ENCODE measurements around the gene NRARP. TPM values are rescaled to one million over a fixed set of nuclear protein-coding genes. Genes with fewer than 3 reads are reported as not detected.
A peak's percentile ranks its signal among the peaks of the same experiment; 100 is the strongest.

The NRARP gene
- total and polyA plus RNA-seq, 2 experiments from 2014 or later: 8.7 to 16.5 TPM

- peaks cover 12% of the 10 kb centered on the region for H3K36me3 ChIP-seq
- no peaks in the 10 kb centered on the region for H3K9me3 ChIP-seq (ENCODE audit: low read depth)
- H3K27ac ChIP-seq: peak overlapping the region; percentile 10
- no peak overlapping the region for H3K4me3 ChIP-seq
- no peak for DNase-seq (ENCODE audit: low read depth in 1 of 2, low spot score in 1 of 2)
- H3K27me3 ChIP-seq: no peaks in the 10 kb centered on the region
- H3K4me1 ChIP-seq (ENCODE audit: low read depth): peaks cover 11% of the 10 kb centered on the region
- TF ChIP-seq CTCF (IDR thresholded peaks at IDR 0.05; ENCODE audit: low read depth, low read length): no peak
These were observed 30.4 kb downstream of the NRARP start for GRCh38 chr9:137271696-137272076.

- Histone ChIP-seq H3K4me1 (ENCODE audit: low read depth) (peaks cover 5% of the 10 kb centered on the region), H3K36me3 (peaks cover 14% of the 10 kb centered on the region), H3K4me3 (no peak overlapping the region), H3K27me3 (no peaks in the 10 kb centered on the region), H3K9me3 (ENCODE audit: low read depth) (no peaks in the 10 kb centered on the region), H3K27ac (peak overlapping the region; percentile 10)
- no peak for DNase-seq (ENCODE audit: low read depth in 1 of 2, low spot score in 1 of 2)
- TF ChIP-seq CTCF (IDR thresholded peaks at IDR 0.05; ENCODE audit: low read depth, low read length): no peak
These were observed 31.0 kb downstream of the NRARP start for GRCh38 chr9:137270929-137271695.

- Histone ChIP-seq H3K9me3 (ENCODE audit: low read depth) (no peaks in the 10 kb centered on the region), H3K4me1 (ENCODE audit: low read depth) (no peaks in the 10 kb centered on the region), H3K36me3 (peaks cover 14% of the 10 kb centered on the region), H3K27ac (no peak overlapping the region), H3K27me3 (no peaks in the 10 kb centered on the region), H3K4me3 (no peak overlapping the region)
- TF ChIP-seq CTCF (IDR thresholded peaks at IDR 0.05; ENCODE audit: low read depth, low read length): no peak
- DNase-seq (ENCODE audit: low read depth in 1 of 2, low spot score in 1 of 2): no peak
These were observed 32.8 kb downstream of the NRARP start for GRCh38 chr9:137269231-137269772.

- Histone ChIP-seq H3K27me3 (no peaks in the 10 kb centered on the region), H3K4me3 (no peak overlapping the region), H3K4me1 (ENCODE audit: low read depth) (no peaks in the 10 kb centered on the region), H3K9me3 (ENCODE audit: low read depth) (no peaks in the 10 kb centered on the region), H3K36me3 (peaks cover 17% of the 10 kb centered on the region), H3K27ac (no peak overlapping the region)
- DNase-seq (ENCODE audit: low read depth in 1 of 2, low spot score in 1 of 2): no peak
- no peak for TF ChIP-seq CTCF (IDR thresholded peaks at IDR 0.05; ENCODE audit: low read depth, low read length)
These were observed 33.4 kb downstream of the NRARP start for GRCh38 chr9:137268538-137269201.

GRCh38 chr9:137267933-137268355, 34.1 kb downstream of the NRARP start:
- no peaks in the 10 kb centered on the region for H3K4me1 ChIP-seq (ENCODE audit: low read depth)
- no peak overlapping the region for H3K27ac ChIP-seq
- DNase-seq (ENCODE audit: low read depth in 1 of 2, low spot score in 1 of 2): no peak
- no peaks in the 10 kb centered on the region for H3K9me3 ChIP-seq (ENCODE audit: low read depth)
- H3K27me3 ChIP-seq: no peaks in the 10 kb centered on the region
- H3K4me3 ChIP-seq: no peak overlapping the region
- peaks cover 17% of the 10 kb centered on the region for H3K36me3 ChIP-seq
- TF ChIP-seq CTCF (IDR thresholded peaks at IDR 0.05; ENCODE audit: low read depth, low read length): no peak
